ENCODE measurements around the gene PLEKHA3.

PLEKHA3 gene

DNA sequence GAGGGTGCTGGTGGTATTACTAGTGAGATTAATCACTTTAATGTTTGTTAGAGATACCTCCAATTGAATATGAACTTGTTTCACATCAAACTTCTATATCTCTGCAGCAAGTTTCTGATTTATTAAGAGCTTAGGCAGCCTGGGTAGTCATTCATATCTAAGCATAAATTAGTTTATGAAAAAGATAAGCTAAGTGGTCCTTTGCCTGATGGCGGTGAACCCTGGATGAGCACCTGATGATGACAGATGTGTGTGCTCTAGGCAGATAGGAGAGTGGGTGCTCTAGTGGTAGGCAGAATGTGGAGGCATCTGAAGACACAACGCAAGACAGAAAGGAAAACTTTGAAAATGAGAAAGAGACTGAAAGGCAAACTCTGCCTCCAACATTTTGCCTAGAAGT lies 6.9 kb upstream of the PLEKHA3 start:
- Mint-ChIP-seq H3K4me1 (ENCODE audit: low read depth) (peaks cover 14% of the 10 kb centered on the region), H3K27me3 (no peaks in the 10 kb centered on the region), H3K27ac (no peak overlapping the region), H3K9me3 (no peaks in the 10 kb centered on the region), H3K36me3 (ENCODE audit: low read depth) (peaks cover 7% of the 10 kb centered on the region), H3K4me3 (no peak overlapping the region)
- no peak for DNase-seq

DNA sequence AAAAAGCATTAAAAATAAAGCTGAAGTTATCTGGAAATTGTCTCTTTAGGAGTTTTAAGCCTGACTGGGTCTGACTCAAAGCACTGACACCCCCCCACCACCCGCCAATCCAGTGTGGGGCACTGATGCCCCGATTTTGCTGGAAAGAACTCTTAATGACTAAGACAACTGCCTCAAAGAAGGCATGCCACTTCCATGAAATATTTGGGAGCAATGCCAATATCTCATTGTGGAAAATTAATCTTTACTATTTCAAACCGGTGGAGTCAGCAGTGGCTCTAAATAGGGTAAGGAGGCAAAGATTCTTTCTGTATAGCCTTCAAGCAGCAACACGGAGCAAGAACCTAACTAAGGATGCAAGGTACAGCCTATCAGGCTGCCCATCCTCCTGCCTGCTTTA lies 6.3 kb upstream of the PLEKHA3 start:
- peaks cover 10% of the 10 kb centered on the region for H3K36me3 Mint-ChIP-seq (ENCODE audit: low read depth)
- peaks cover 20% of the 10 kb centered on the region for H3K4me1 Mint-ChIP-seq (ENCODE audit: low read depth)
- no peaks in the 10 kb centered on the region for H3K9me3 Mint-ChIP-seq
- no peak overlapping the region for H3K4me3 Mint-ChIP-seq
- no peak for DNase-seq
- no peaks in the 10 kb centered on the region for H3K27me3 Mint-ChIP-seq
- H3K27ac Mint-ChIP-seq, result no peak overlapping the region

DNA sequence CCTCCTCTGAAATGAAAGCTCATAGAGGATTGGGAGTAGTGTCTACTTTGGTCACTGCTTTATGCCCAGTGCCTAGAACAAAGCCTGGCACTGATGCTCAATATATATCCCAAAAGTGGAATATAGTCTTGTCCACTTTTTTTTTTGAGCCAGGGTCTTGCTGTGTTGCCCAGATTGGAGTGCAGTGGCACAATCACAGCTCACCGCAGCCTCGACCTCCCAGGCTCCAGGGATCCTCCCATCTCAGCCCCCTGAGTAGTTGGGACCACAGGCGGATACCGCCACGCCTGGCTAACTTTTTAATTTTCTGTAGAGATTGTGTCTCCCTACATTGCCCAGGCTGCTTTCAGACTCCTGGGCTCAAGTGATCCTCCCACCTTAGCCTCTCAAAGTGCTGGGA lies 5.7 kb upstream of the PLEKHA3 start:
- Mint-ChIP-seq H3K9me3 (no peaks in the 10 kb centered on the region), H3K4me1 (ENCODE audit: low read depth) (peaks cover 26% of the 10 kb centered on the region), H3K4me3 (no peak overlapping the region)

DNA sequence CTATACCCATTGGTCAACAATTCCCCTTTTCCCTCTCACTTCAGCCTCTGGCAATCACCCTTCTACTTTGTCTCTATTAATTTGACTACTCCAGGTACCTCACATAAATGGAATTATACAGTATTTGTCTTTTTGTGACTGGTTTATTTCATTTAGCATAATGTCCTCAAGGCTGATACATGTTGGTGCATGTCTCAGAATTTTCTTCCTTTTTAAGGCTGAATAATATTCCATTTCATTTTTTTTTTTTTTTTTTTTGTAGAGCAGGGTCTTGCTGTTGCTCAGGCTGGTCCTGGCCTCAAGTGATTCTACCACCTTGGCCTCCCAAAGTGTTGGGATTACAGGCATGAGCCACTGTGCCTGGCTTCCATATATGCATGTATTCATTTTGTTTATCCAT lies 3.8 kb upstream of the PLEKHA3 start:
- Mint-ChIP-seq H3K36me3 (ENCODE audit: low read depth) (peaks cover 13% of the 10 kb centered on the region), H3K4me3 (peak overlapping the region; percentile 4), H3K27me3 (no peaks in the 10 kb centered on the region), H3K9me3 (no peaks in the 10 kb centered on the region), H3K27ac (no peak overlapping the region), H3K4me1 (ENCODE audit: low read depth) (peaks cover 32% of the 10 kb centered on the region)
- no peak for DNase-seq

More for the DNA sequence above, 5.7 kb upstream of the PLEKHA3 start:
- no peaks in the 10 kb centered on the region for H3K27me3 Mint-ChIP-seq
- H3K36me3 Mint-ChIP-seq (ENCODE audit: low read depth), result peaks cover 9% of the 10 kb centered on the region
- H3K27ac Mint-ChIP-seq, result no peak overlapping the region
- DNase-seq, result no peak

DNA sequence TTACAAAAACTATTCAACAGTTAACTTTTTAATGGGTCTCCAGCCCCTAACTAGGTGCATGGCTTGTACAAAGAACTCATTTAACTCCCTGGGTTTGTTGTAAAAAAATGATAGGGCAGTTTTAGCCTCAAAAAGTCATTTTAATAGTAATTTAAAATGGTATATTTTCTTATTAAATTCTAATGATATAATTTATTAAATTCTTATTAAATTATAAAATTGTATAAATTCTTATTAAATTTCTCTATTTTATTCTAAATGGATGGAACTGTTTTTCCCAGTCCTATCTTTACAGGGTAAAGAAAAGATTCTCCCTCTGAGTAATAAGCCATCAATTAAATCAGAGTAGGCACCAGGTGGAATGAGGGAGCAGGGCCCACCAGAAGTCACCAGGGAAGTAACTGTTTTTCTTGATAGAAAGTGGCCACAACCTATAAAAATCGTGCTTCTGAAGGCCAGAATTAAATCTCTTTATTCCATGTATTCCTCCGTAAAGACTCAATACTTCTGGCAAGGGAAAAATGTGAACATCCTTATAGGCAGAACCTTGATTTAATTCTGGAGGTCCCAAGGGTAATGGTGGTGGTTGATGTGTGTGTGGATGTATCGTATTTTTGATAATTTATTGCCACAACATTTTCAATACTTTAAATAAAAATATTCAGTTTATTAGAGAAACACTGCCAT lies 2.7 kb upstream of the PLEKHA3 start:
- Mint-ChIP-seq H3K9me3 (no peaks in the 10 kb centered on the region), H3K27ac (no peak overlapping the region), H3K27me3 (no peaks in the 10 kb centered on the region), H3K4me3 (peak overlapping the region; percentile 96), H3K36me3 (ENCODE audit: low read depth) (peaks cover 13% of the 10 kb centered on the region), H3K4me1 (ENCODE audit: low read depth) (peaks cover 43% of the 10 kb centered on the region)
- no peak for DNase-seq

DNA sequence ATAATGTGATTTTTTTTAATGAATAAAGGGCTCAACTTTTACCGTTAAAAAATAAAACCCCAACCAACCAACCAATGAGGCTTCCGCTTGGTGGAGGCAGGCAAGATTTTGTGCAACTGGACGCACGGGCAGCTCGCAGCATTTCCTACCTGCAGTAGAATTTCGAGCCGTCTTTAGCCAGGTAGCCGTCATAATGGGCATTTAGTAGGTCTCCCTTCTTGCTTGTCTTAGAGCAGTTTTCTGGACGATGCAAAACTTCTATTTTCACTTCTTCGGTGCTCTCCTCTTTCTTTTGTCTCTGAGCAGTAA lies 2.2 kb upstream of the PLEKHA3 start:
- H3K4me3 Mint-ChIP-seq, result peak overlapping the region; percentile 96
- peak overlapping the region; percentile 98 for H3K27ac Mint-ChIP-seq
- no peak for DNase-seq
- H3K27me3 Mint-ChIP-seq, result no peaks in the 10 kb centered on the region
- peaks cover 48% of the 10 kb centered on the region for H3K4me1 Mint-ChIP-seq (ENCODE audit: low read depth)
- peaks cover 15% of the 10 kb centered on the region for H3K36me3 Mint-ChIP-seq (ENCODE audit: low read depth)
- H3K9me3 Mint-ChIP-seq, result no peaks in the 10 kb centered on the region

DNA sequence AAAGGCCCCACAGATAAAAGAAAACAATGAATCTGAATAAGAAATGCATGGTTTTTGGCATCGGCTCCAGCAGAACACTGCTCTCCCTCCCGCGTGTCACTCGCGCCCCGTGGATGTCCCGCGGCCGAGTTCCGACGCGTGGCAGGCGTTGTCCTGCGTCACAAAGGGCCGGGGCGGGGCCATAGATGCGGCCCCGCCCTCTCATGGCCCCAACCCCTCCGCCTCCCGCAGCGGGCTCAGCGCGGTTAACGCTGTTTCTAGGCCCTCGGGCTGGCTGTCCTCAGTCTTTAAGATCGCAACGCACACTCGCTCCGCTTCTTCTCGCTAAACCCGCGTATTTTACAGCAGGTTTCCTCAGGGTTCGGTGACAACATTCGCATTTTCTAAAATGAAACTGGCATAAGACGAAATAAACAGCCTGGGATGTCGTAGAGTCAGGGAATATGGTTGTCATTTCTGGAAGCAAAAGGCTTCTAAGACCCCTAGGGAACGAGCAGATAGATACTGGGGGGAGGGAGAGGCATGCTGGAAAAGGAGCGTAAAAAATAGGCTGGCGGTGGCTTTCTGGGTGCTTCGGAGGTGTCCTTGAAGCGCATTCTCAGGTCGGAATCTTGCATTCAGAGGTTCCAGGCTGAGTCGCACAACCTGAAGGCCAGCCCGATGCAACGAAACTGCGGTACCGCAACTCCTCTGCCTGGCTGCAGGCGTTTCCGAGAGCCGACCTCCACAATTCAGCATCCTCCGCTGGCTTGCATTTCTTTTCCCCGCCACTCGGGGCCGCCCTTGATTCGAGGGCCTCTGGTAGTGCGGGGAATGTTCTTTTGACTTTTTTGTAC lies 1.6 kb upstream of the PLEKHA3 start, which contains the start of gene FKBP7:
Gene FKBP7, minus strand, starts transcription at position 162 of the 836 bp plus-strand sequence. Its CDS starts 101 bp downstream, at position 61.
- H3K36me3 Mint-ChIP-seq (ENCODE audit: low read depth), result peaks cover 15% of the 10 kb centered on the region
- peak; percentile 86 for DNase-seq
- H3K27me3 Mint-ChIP-seq, result no peaks in the 10 kb centered on the region
- peak within 1 kb of the TSS; percentile 96 for H3K4me3 Mint-ChIP-seq
- H3K9me3 Mint-ChIP-seq, result no peaks in the 10 kb centered on the region
- H3K4me1 Mint-ChIP-seq (ENCODE audit: low read depth), result peaks cover 48% of the 10 kb centered on the region
- peak within 1 kb of the TSS; percentile 98 for H3K27ac Mint-ChIP-seq

DNA sequence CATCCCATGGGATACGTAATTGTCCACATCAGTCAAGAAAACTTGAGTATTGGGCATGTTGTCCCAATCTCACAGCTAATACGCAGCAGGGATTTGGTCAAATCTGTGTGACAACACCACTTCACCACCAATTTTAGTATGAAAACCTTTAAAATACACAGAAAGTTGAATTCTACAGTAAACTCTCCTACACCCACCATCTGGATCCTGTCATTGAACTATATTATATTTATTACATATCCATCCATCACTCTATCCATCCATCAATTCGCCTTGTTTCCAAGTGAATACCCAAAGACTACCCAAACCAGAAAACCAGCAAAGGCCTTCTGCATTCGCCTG lies 1.0 kb upstream of the PLEKHA3 start:
- H3K27ac Mint-ChIP-seq, result peak overlapping the region; percentile 98
- H3K4me3 Mint-ChIP-seq, result peak overlapping the region; percentile 96
- no peaks in the 10 kb centered on the region for H3K9me3 Mint-ChIP-seq
- H3K36me3 Mint-ChIP-seq (ENCODE audit: low read depth), result peaks cover 15% of the 10 kb centered on the region
- no peaks in the 10 kb centered on the region for H3K27me3 Mint-ChIP-seq
- DNase-seq, result no peak
- peaks cover 51% of the 10 kb centered on the region for H3K4me1 Mint-ChIP-seq (ENCODE audit: low read depth)

DNA sequence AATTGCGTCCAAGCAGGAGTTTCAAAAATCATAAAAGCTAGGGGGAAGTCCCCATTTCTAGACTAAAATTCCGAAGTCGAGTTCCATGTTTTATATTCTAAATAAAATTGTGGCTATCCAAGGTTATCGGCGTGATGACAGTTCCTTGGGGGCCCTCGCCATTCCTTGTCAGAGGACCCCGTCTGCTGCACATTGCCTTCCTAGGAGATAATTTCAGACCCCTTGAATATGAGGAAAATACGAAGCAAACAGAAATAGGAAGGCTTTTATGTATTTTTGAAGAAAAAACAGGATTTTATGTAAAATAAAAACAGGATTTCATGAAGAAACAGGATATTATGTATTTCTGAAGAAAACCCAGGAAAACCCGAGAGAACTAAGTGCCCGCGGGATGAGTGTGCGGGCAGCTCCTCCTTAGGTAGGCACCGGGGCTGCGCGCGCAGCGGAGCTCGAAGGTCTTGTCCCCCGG lies 465 bp upstream of the PLEKHA3 start:
- Mint-ChIP-seq H3K4me1 (ENCODE audit: low read depth) (peaks cover 57% of the 10 kb centered on the region), H3K4me3 (peak overlapping the region; percentile 96), H3K27me3 (no peaks in the 10 kb centered on the region), H3K9me3 (no peaks in the 10 kb centered on the region), H3K36me3 (ENCODE audit: low read depth) (peaks cover 15% of the 10 kb centered on the region), H3K27ac (peak overlapping the region; percentile 98)
- no peak for DNase-seq

DNA sequence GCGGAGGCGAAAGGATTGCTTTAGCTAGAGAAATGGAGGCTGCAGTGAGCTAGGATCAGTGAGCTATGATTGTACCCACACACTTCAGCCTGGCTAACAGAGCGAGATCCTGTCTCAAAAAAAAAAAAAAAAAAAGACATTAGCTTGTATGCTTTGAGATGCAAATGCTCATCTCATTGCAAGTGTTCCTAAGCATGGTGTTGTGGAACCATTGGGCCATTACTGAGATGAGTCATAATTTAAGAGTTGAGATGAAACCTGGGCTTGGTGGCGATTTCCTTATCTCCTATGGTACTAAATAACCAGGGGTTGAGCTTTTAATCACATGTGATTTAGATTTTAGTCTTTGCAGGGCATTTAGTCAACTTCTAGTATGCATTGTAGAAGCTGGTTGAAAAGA lies 2.2 kb downstream of the PLEKHA3 start:
- peaks cover 34% of the 10 kb centered on the region for H3K36me3 Mint-ChIP-seq (ENCODE audit: low read depth)
- peak overlapping the region; percentile 96 for H3K4me3 Mint-ChIP-seq
- peaks cover 59% of the 10 kb centered on the region for H3K4me1 Mint-ChIP-seq (ENCODE audit: low read depth)
- no peak for DNase-seq
- H3K27ac Mint-ChIP-seq, result peak overlapping the region; percentile 4
- H3K27me3 Mint-ChIP-seq, result no peaks in the 10 kb centered on the region
- no peaks in the 10 kb centered on the region for H3K9me3 Mint-ChIP-seq

DNA sequence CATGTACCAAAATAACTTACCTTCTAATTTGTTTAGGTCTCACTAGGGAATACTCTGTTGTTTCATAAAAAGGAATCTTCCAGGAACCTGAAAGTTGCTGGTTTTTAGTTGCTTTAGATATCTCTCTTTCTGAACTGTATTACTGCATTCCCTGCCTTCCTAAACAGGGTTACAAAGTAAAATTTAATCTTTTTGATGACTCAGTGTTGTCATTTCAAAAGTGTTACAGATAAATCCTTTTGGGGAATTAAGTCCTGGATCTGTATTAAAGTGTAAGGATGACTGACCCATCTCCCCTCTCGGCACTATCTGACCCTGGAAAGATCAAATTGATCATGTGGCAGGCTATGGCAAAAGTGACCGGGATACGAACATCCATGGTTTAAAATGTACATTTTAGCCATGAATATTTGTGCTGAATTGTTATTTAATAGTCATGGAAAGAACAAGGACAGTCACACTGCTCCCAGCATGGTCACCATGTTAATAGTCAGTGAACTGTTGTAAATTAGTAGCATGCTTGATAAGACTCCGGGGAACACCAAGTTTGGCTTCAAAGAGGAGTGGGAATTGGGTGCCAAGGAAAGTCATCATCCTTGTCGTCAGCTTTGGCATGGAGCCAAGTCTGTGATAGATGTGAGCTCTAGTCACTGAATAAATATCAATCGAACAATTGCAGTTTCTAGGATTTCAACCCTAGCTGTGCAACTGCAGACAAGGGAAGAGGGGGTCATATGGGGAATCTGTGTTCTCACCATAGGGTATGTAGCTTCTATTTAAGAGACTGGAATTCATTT lies 4.2 kb downstream of the PLEKHA3 start:
- no peak overlapping the region for H3K4me3 Mint-ChIP-seq
- H3K27ac Mint-ChIP-seq, result no peak overlapping the region
- H3K9me3 Mint-ChIP-seq, result no peaks in the 10 kb centered on the region
- peaks cover 55% of the 10 kb centered on the region for H3K4me1 Mint-ChIP-seq (ENCODE audit: low read depth)
- no peaks in the 10 kb centered on the region for H3K27me3 Mint-ChIP-seq
- DNase-seq, result no peak
- H3K36me3 Mint-ChIP-seq (ENCODE audit: low read depth), result peaks cover 44% of the 10 kb centered on the region

DNA sequence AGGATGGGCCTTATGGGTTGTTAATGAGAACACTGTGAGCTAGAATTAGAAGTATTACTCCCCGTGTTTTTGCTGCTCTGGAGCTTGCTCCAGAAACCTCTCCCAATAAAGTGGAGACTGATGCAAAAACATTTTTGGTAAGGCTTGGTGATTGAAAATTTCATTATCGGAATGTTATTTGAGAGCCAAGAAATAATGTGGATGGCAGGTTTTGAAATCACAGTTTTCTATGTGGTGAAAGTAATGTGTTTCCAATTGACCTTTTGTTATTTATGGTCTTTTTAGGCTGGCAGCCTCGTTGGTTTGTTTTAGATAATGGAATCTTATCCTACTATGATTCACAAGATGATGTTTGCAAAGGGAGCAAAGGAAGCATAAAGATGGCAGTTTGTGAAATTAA lies 5.1 kb downstream of the PLEKHA3 start:
- no peak for DNase-seq
- no peak overlapping the region for H3K27ac Mint-ChIP-seq
- peaks cover 53% of the 10 kb centered on the region for H3K36me3 Mint-ChIP-seq (ENCODE audit: low read depth)
- H3K9me3 Mint-ChIP-seq, result no peaks in the 10 kb centered on the region
- no peaks in the 10 kb centered on the region for H3K27me3 Mint-ChIP-seq
- no peak overlapping the region for H3K4me3 Mint-ChIP-seq
- H3K4me1 Mint-ChIP-seq (ENCODE audit: low read depth), result peaks cover 54% of the 10 kb centered on the region

DNA sequence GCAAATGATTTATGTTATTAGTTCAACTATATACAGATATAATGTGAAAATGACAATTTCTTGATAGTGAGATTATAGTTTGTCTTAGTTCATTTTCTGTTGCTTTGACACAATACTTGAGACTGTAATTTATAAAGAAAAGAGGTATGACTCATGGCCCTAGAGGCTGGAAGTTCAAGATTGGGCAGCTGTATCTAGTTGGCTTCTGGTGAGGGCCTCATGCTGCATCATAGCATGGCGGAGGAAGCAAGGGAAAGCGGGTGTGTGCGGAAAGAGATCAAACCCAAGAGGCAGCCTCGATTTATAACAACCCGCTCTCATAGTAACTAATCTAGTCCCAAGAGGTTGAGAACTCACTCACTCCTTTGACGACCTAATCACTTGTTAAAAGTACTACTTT lies 11.4 kb downstream of the PLEKHA3 start:
- Mint-ChIP-seq H3K4me1 (ENCODE audit: low read depth) (peaks cover 35% of the 10 kb centered on the region), H3K4me3 (no peak overlapping the region), H3K9me3 (no peaks in the 10 kb centered on the region), H3K27ac (no peak overlapping the region), H3K27me3 (no peaks in the 10 kb centered on the region), H3K36me3 (ENCODE audit: low read depth) (peaks cover 90% of the 10 kb centered on the region)
- no peak for DNase-seq

DNA sequence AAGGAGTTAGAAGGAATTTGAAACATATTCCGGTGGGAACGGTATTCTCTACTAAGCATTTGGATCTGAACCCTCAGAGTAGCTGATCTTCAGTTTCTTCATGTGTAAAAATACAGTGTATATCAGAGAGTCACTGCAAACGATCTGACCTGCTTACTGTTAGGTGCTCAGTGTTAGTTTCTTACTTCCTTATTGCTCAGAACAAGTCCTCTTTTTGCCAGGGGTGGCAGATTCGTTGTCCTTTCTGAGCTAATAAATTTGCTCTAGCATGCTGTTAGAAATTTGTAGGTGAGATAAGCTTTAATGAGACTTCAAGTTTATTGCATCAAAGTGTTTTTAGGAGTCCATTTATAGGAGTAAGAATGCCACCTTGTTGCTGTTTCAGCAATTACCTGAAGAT lies 15.8 kb downstream of the PLEKHA3 start:
- Mint-ChIP-seq H3K27me3 (no peaks in the 10 kb centered on the region), H3K9me3 (no peaks in the 10 kb centered on the region), H3K27ac (no peak overlapping the region), H3K4me1 (ENCODE audit: low read depth) (peaks cover 14% of the 10 kb centered on the region), H3K4me3 (no peak overlapping the region), H3K36me3 (ENCODE audit: low read depth) (peaks cover 84% of the 10 kb centered on the region)
- DNase-seq, result no peak

Measured in activated T-cell treated with anti-CD3 and anti-CD28 coated beads, Interleukin-2, amount 50 U/mL, for 24 hours (primary cell).